Esophagus squamous epithelium (tissue), 4 donors: Measurements from ENCODE around the gene MBD3.

Source experiments
- CTCF ChIP-seq, 6 experiments: fragments of 450-650 bp in 4 of 6; fragments of 200-600 bp in 2 of 6; sonication (generic) in 2 of 6; IDR thresholded peaks; one replicate each; pipeline ENCODE4 v1.5.1; 2016 to 2019; ENCODE audit warnings: antibody characterized with exemption in 6 of 6, mild to moderate bottlenecking in 4 of 6, moderate library complexity in 4 of 6
- POLR2A ChIP-seq, 4 donors: fragments of 450-650 bp; IDR thresholded peaks; one replicate each; pipeline ENCODE4 v1.6.1; 2017; ENCODE audit warnings: antibody characterized with exemption in 4 of 4, mild to moderate bottlenecking in 4 of 4, moderate library complexity in 3 of 4

DNA sequence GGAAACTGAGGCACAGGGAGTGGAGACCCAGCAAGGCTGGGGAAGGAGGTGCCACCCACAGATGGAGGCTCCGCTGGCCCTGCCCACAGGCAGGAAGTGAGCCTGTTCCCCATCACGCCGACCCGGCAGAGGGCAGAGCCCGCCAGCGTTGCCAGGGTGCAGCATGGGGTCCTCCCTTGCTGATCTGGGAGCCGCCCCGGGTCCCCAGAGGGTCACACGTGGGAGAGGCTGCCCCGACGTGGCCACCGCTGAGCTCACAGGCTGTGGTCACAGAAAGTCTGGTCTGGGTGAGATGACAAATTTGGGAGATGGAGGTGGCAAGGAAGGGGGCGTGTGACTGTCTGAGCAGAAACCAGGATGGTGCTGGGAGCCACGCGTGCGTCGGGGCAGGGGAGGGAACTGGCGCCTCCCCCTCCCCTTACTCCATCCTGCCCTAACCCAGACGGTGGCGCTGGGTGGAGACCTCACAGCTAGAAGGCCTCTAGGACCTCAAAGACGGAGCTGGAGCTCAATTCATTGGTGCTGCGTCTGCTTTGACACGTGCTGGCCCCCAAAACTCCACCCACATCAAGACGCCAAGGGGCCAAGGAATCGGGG lies 32.3 kb downstream of the MBD3 start:
- TF ChIP-seq CTCF (IDR thresholded peaks at IDR 0.05) (no peak), POLR2A (IDR thresholded peaks at IDR 0.05) (no peak)
